Smooth muscle cell of trachea (primary cell): ENCODE data around the gene PARVG. TPM values are rescaled to one million over a fixed set of nuclear protein-coding genes. Genes with fewer than 3 reads are reported as not detected.

Source experiments
- total RNA-seq: library from RNA; depleted of rRNA; stranded (reverse); fragments of >200 nt; gene quantifications from 2 replicates; pipeline ENCODE4 v1.2.1, GENCODE V29; 2014

PARVG gene
- total RNA-seq = 0.17 TPM in 1 of 2 replicates, not detected in the other

DNA sequence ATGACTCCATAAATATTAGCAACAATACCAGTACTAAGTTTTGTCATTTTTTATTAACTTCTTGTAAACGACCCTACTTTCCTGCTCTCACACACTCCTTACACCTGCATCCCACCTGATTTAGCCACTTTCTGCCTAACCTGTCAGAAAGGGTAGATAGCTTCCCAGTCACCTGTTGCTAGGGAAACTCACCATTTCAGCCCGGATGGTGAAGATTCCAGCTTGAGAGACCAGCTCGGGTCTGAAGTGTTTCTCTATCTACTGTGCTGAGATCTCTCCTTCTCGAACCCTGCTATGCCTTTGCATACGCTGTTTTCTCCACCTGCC is at the start of gene PARVG:
Gene PARVG (plus strand): TSS at position 220 of the 327 bp plus-strand sequence. CDS start 2,405 bp downstream, outside the sequence.

Other genes starting within 250 kb of the PARVG start
- gene SAMM50, start 225.5 kb upstream of the PARVG start, total RNA-seq = 58.1 and 67.6 TPM in 2 replicates
- 53.2 and 66.3 TPM in 2 replicates for gene PARVB, start 156.6 kb upstream of the PARVG start, total RNA-seq
- gene SHISAL1, start 132.0 kb downstream of the PARVG start, total RNA-seq = 1.2 and 9.6 TPM in 2 replicates